T1000 (cell line): ENCODE data around the gene MOCS1.

Source experiments
- DNase-seq: peaks from one replicate; lab custom pipeline; 2025; ENCODE audit warnings: mixed read lengths; lab: John Stamatoyannopoulos, UW

The MOCS1 gene

DNA sequence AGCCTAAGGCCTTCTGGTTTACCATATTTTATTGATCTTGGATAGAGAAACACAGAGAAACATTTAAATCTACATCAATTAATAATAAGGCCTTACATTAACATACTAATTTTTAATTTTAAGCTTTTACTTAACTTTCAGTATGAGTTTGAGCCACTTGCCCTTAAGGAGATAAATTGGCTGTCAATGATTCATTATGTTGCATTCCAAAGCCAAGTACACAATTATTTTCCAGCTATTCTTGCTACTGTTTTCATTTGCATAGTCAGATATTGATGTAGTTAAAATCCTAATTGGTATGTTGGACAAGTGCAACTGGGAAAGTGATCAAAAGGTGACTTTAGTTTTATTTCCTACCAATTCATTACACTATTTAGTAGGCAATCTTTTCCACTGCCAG lies 58.2 kb downstream of the MOCS1 start:
- DNase-seq = no peak

DNA sequence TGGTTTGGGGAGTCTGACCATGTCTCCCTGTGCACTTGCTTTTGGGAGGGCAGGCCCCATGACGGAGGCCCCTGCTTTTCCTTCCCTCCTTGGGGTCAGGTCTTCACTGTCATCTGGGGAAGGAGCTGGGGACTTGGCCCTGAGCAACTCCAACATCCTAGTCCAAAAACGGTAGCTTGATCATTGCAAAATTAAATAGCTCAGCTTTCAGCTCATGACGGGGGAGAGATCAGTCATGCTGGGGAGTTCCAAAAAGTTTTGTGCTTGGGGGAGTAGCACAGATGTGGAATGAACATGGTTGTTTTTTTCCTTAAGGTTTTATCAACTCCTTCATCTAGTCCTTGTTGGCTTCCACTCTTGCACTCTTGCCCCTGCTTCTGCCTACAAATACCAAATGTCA lies 60.8 kb downstream of the MOCS1 start:
- no peak for DNase-seq

GRCh38 chr6:39870950-39871349 lies 63.3 kb downstream of the MOCS1 start:
- DNase-seq = no peak

DNA sequence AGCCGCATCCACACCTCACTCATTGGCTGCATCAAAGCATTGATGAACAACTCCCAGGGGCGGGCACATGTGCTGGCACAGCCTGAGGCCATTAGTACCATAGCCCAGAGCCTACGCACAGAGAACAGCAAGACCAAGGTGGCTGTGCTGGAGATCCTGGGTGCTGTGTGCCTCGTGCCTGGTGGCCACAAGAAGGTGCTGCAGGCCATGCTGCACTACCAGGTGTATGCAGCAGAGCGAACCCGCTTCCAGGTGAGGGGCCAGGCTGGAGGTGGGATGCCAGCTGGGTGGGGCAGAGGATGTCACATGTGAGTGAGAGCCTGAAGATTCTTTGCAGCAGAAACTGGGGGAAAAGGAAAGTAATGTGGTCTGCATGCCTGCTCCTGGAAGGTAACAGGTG lies 66.7 kb downstream of the MOCS1 start:
- no peak for DNase-seq

DNA sequence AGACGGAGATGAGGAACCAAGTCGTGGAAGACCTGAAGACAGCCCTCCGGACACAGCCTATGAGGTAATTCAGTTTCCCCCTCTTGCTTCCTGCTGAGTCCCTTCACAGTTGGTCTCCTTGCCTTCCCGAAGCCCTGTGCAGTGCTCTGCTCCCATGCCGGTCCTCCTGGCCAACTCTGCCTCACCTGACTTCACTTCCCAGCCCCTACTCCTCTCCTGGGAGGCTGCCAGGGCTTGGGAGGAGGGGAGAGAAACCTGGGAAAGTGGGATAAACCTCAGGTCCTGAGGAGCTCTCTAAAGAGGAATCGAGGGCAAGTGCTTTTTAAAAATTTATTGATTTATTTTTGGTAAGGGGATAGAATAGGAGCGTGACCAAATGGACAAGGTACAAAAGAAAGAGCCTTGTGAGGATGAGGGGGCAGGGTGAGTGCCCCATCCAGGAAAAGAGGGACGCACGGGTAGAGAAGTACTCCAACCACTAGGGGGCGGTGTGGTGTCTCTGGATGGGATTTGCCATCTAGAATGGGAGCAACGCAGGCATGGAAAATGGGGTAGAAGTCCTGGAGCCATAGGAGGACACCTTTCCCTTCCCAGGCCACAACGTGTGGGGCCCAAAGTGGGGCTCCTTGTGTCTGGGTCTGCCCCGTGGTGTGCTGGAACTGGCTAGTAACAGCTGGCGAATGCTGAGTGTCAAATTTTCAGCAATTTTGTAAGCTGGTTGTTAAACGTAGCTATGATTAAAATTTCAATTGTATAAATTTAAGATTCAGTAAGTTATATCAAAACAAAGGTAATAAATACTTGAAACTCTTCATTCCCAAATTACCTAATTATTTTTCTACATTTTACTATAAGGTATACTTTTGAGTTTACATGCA lies 69.0 kb downstream of the MOCS1 start:
- no peak for DNase-seq

GRCh38 chr6:39861663-39862062 lies 72.6 kb downstream of the MOCS1 start:
- no peak for DNase-seq

DNA sequence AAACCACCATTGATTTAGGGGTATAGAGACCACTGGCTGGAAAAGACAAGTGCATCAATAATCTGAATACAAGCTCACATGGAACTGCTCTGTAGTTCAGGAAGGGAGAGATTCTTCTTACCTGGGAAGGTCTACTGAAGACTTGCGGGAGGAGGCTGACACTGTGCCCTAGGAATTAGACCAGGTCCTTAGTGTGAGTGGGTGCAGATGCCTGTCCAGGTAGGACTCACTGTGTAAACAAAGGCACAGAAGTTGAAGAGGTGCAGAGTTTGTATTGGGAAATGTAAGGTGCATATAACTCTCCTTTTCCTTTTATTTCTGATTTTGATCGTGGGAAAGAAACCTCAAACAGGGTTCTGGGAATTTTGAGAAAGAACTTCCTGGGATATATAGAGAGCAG lies 75.2 kb downstream of the MOCS1 start:
- no peak for DNase-seq

DNA sequence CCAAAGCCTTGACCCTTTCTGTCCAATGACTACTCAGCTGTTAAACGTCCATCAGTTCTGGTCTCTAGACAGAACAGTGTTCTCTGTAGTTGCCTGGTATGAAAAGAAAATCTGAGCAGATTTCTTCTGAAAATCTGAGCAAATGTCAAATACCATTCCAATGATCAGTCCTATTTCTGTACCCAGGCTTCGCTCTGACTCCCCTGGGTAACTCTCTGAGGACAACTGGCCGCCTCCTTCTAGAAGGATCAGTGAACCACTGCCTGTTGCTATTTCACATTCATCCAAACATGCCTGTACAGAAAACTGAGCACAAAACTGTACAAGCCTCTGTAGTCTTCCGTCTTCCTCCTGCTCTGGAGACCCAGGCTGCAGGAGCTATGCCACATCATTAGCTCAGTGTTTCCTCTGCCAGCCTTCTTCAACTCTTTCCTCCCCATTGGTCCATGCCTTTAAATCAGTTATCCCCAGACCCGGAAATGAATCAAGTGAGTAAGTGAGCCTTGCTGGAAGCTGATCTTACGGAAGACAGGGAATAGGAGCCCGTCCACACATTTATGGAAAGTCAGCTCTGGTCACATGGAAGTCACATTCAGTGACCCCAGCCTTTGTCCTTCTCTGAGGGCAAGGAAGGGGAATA lies 78.8 kb downstream of the MOCS1 start:
- DNase-seq = no peak
